Parathyroid adenoma (tissue), 2 donors: ENCODE measurements around the gene ZNF883.

Experiments used
- H2AFZ ChIP-seq: fragments of 300-600 bp; sonication (generic); one replicate; pipeline ENCODE4 v1.7.0; 2017; ENCODE audit warnings: antibody characterized with exemption, mild to moderate bottlenecking
- H3K27ac ChIP-seq: fragments of 300-600 bp; sonication (generic); one replicate; pipeline ENCODE4 v1.7.0; 2017
- H3K27me3 ChIP-seq: fragments of 300-600 bp; sonication (generic); one replicate; pipeline ENCODE4 v1.7.0; 2017; ENCODE audit warnings: low read length; ENCODE audit not compliant: control insufficient read depth, insufficient read depth
- H3K36me3 ChIP-seq: fragments of 300-600 bp; sonication (generic); one replicate; pipeline ENCODE4 v1.7.0; 2017; ENCODE audit warnings: low read length; ENCODE audit not compliant: control insufficient read depth, insufficient read depth
- H3K4me1 ChIP-seq: fragments of 300-600 bp; sonication (generic); one replicate; pipeline ENCODE4 v1.7.0; 2017; ENCODE audit warnings: control low read depth
- H3K4me2 ChIP-seq: fragments of 300-600 bp; sonication (generic); one replicate; pipeline ENCODE4 v1.7.0; 2017; ENCODE audit warnings: low read length
- H3K4me3 ChIP-seq: fragments of 300-600 bp; sonication (generic); one replicate; pipeline ENCODE4 v1.7.0; 2017; ENCODE audit warnings: low read depth, low read length
- H3K79me2 ChIP-seq: fragments of 300-600 bp; sonication (generic); one replicate; pipeline ENCODE4 v1.7.0; 2017; ENCODE audit warnings: control low read depth
- H3K9ac ChIP-seq: fragments of 300-600 bp; sonication (generic); one replicate; pipeline ENCODE4 v1.7.0; 2017; ENCODE audit warnings: mild to moderate bottlenecking
- H3K9me3 ChIP-seq: fragments of 300-600 bp; sonication (generic); one replicate; pipeline ENCODE4 v1.7.0; 2017; ENCODE audit warnings: low read length; ENCODE audit not compliant: control insufficient read depth
- CTCF ChIP-seq: fragments of 300-600 bp; sonication (generic); IDR thresholded peaks from one replicate; pipeline ENCODE4 v1.7.0; 2017; ENCODE audit warnings: antibody characterized with exemption, mild to moderate bottlenecking
- donor health status: primary hyperparathyroidism.

Gene ZNF883

GRCh38 chr9:112945620-112946208 is 66.3 kb downstream of the ZNF883 start:
- no peak for TF ChIP-seq CTCF

GRCh38 chr9:112939418-112939817 is 72.6 kb downstream of the ZNF883 start:
- Histone ChIP-seq H3K9ac (no peak overlapping the region), H3K9me3 (no peaks in the 10 kb centered on the region), H3K36me3 (no peaks in the 10 kb centered on the region), H3K4me1 (no peaks in the 10 kb centered on the region), H3K27ac (no peak overlapping the region), H3K4me3 (no peak overlapping the region), H3K79me2 (no peaks in the 10 kb centered on the region), H3K4me2 (no peak overlapping the region), H3K27me3 (no peaks in the 10 kb centered on the region), H2AFZ (no peak overlapping the region)
- no peak for TF ChIP-seq CTCF

More at GRCh38 chr9:112945620-112946208, 66.3 kb downstream of the ZNF883 start:
- Histone ChIP-seq H3K4me3 (no peak overlapping the region), H3K79me2 (no peaks in the 10 kb centered on the region), H3K27ac (no peak overlapping the region), H3K9ac (no peak overlapping the region), H2AFZ (no peak overlapping the region), H3K27me3 (no peaks in the 10 kb centered on the region), H3K4me1 (no peaks in the 10 kb centered on the region), H3K9me3 (no peaks in the 10 kb centered on the region), H3K4me2 (no peak overlapping the region), H3K36me3 (no peaks in the 10 kb centered on the region)

GRCh38 chr9:112933696-112934095 is 78.3 kb downstream of the ZNF883 start:
- no peaks in the 10 kb centered on the region for H3K27me3 ChIP-seq
- TF ChIP-seq CTCF: no peak
- no peaks in the 10 kb centered on the region for H3K36me3 ChIP-seq
- H3K79me2 ChIP-seq: no peaks in the 10 kb centered on the region
- no peak overlapping the region for H3K27ac ChIP-seq
- H3K4me2 ChIP-seq: no peak overlapping the region
- H3K4me3 ChIP-seq: no peak overlapping the region
- no peak overlapping the region for H2AFZ ChIP-seq
- no peaks in the 10 kb centered on the region for H3K9me3 ChIP-seq
- no peaks in the 10 kb centered on the region for H3K4me1 ChIP-seq
- H3K9ac ChIP-seq: no peak overlapping the region

- no peaks in the 10 kb centered on the region for H3K4me1 ChIP-seq
- no peak overlapping the region for H3K27ac ChIP-seq
- no peak overlapping the region for H2AFZ ChIP-seq
- H3K4me2 ChIP-seq: no peak overlapping the region
- H3K4me3 ChIP-seq: no peak overlapping the region
- peak; percentile 20 for TF ChIP-seq CTCF
- H3K9me3 ChIP-seq: no peaks in the 10 kb centered on the region
- H3K27me3 ChIP-seq: no peaks in the 10 kb centered on the region
- H3K36me3 ChIP-seq: no peaks in the 10 kb centered on the region
- no peaks in the 10 kb centered on the region for H3K79me2 ChIP-seq
- no peak overlapping the region for H3K9ac ChIP-seq
These were observed 86.8 kb downstream of the ZNF883 start for GRCh38 chr9:112925058-112925641.

- no peak overlapping the region for H2AFZ ChIP-seq
- no peaks in the 10 kb centered on the region for H3K4me1 ChIP-seq
- H3K36me3 ChIP-seq: no peaks in the 10 kb centered on the region
- no peak overlapping the region for H3K9ac ChIP-seq
- H3K27ac ChIP-seq: no peak overlapping the region
- no peaks in the 10 kb centered on the region for H3K79me2 ChIP-seq
- H3K27me3 ChIP-seq: no peaks in the 10 kb centered on the region
- TF ChIP-seq CTCF: peak; percentile 33
- H3K9me3 ChIP-seq: no peaks in the 10 kb centered on the region
- no peak overlapping the region for H3K4me2 ChIP-seq
- no peak overlapping the region for H3K4me3 ChIP-seq
These were observed 90.4 kb downstream of the ZNF883 start for GRCh38 chr9:112921549-112921948.
